Measurements from ENCODE around the gene TUNAR.

Gene TUNAR

GRCh38 chr14:95876761-95877538 lies at the start of gene TUNAR:
Gene TUNAR, plus strand, starts transcription at chr14:95876832.
- DNase-seq, result no peak

DNA sequence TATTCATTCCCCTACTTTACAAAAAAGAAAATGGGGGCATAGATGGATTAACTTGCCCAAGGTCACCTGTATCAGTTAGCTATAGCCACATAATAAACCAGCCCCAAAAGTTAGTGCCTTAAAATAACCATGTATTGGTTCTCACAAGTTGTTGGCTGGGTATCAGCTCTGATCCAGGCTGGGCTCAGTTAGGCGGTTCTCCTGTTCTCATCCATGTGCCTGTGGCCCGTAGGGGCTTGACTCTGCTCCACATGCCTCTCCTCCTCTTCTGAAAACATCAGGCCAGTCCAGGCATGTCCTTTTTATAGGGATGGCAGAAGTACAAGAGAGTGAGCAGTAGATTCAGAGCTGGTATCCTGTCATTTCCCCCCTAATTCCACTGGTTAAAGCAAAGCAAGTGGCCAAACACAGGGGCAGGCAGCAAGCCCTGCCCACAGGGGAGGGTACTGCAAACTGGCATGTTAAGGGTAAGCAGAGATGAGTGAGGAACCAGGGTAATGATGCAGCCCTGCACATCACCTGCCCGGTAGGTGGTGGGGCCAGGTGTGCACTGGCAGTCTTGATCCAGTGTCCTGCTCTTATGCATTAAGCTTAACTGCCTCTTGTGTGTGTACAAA lies 47.9 kb upstream of the TUNAR start:
- no peak for DNase-seq

- DNase-seq, result no peak
These were observed 47.3 kb upstream of the TUNAR start for GRCh38 chr14:95829321-95829720.

- no peak for DNase-seq
These were observed 46.2 kb upstream of the TUNAR start for GRCh38 chr14:95830386-95830785.

DNA sequence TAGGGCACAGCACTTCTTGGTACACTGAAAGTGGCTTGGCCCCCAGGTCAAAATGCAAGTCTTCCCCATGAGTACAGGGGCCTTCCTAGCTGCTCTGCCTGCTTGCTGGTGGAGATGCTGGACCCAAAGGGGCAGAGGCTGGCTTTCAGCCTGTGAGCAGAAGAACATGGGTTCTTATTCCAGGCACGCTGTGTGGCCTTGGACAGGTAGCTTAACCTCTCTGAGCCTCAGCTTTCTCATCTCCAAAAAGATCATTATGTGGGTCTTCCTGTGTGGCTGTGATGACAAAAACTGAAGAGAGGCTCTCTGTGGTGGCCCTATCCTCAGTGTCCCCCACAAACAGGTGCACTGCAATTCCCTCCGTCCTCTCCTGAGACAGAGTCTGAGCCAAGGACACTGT lies 45.6 kb upstream of the TUNAR start:
- DNase-seq, result no peak

DNA sequence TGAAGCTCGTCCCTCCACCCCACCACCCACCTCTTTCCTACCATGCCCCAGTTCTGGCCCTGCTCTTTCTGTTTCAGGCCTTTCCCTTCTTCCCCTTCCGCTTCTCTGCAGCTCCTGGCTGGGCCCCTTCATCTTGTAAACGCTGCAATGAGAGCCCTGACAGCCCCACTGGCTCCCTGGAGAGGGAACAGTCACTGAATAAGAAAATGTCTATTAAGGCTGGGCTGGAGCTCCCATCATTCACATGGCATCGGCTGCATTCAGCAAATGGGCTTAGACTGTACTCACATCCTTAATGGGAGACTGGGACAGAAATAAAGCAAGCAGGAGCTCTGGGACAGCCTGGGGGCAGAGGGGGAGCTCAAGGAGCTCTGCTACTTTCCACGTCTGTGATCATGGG lies 45.2 kb upstream of the TUNAR start:
- DNase-seq, result no peak

- DNase-seq, result no peak
These were observed 44.6 kb upstream of the TUNAR start for GRCh38 chr14:95832012-95832411.

DNA sequence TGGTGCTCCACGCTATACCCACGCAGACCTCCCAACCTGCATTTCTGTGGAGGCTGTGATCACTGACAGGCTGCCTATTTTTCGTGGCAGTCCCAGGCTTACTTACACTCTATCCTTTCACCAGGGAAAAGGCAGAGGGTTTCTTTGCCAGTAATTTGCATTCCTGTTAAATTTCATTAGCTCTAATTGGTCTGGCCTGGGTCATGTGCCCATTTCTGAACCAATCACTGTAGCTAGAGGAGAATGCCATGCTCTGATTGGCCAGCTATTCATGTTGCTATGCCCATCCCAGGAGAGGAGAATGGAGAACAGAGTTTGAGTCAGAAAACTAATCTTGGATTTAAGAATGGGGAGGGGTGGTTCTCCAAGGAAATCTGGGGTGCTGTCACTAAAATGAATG lies 43.2 kb upstream of the TUNAR start:
- no peak for DNase-seq

DNA sequence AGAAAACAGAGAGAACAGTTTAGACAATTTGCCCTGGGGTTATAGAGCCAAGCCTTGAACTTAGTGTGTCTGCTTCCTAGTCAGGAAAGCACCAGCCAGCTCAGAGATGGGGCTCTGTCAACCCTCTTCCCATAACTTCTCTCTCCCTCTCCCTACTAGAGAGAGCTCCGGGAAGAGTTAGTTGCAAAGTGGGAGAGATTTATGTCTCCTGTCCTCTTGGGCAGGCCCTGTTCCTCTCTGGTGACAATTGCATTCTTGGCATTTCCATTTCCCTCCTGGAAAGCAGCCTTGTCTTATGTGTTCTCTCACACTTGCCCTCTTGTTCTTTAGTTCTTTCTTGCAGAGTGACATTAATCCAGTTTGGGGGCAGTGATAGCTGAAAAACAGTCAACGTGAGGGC lies 42.1 kb upstream of the TUNAR start:
- no peak for DNase-seq

GRCh38 chr14:95835121-95835730 lies 41.4 kb upstream of the TUNAR start:
- DNase-seq, result no peak

- DNase-seq, result no peak
These were observed 37.8 kb upstream of the TUNAR start for GRCh38 chr14:95838862-95839261.

- DNase-seq, result no peak
These were observed 36.4 kb upstream of the TUNAR start for GRCh38 chr14:95840094-95840700.

DNA sequence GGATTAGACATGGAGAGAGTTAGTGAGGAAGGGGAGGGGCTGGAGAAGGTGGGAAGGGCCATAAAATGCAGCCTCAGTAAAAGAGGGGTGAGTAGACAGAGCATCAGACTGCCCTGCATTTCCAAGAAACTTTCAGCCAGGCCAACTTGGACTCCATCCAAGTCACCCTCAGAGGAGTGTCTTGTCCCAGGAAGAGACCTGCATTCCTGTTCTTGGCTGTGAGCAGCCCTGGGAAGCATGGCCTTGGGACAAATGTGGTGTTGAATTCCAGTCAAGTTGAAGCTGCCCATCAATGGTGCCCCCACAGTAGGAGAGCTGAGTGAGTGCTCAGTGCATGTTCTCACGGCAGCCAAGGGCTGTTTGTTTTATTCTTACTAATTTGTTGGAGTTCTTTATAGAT lies 35.0 kb upstream of the TUNAR start:
- DNase-seq, result no peak

GRCh38 chr14:95849761-95850160 lies 26.9 kb upstream of the TUNAR start:
- DNase-seq, result no peak

DNA sequence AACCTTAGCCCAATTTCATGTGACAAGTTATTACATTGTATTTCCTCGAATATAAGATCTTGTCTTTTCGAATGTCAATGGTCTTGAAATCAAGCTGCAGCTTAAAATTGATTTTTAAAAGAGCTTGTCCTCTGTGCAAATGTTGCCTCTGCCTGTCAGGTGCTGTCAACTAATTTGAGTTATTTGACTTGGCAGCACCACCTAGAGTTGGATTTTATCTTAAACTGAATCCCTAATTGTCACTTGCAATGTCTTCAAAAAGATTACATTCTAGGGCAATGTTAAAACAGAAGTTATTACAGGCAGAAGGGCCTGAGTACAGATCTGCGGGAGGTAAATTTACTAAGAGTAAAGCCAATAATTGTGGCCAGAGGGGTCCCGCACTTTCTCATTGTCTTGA lies 26.2 kb upstream of the TUNAR start:
- no peak for DNase-seq

DNA sequence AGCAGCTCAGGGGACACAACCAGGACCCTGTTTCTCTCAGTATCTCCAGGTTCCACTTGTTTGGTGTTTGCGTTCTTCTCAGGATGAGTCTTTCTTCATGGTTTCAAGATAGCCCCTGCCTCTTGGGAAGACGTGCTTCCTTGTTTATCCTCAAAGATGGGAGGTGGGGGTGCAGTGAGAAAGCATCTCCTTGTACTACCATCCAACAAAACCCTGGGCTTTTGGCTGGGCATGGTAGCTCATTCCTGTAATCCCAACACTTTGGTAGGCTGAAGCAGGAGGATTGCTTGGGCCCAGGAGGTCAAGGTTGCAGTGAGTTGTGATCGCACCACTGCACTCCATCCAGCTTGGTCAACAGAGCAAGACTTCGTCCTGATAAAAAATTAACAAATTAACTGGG lies 21.0 kb upstream of the TUNAR start:
- no peak for DNase-seq

DNA sequence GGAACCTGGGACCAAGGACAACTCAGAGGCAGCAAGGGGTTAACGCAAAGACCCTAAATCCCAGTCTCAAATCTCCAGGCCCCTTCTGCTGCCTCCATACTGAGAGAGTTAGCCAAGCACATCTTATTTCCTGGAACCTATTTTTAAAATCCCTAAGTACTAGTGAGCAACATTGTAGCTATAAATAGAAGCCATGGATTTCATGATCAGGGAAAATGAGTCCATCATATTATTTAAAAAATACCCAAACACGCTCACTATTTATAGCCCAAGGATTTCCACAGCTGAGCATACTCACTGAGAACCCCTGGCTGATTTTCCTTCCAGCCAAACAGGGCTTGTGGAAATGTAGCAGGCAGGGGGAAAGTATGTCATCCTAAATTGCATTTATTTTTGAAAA lies 19.4 kb upstream of the TUNAR start:
- no peak for DNase-seq

DNA sequence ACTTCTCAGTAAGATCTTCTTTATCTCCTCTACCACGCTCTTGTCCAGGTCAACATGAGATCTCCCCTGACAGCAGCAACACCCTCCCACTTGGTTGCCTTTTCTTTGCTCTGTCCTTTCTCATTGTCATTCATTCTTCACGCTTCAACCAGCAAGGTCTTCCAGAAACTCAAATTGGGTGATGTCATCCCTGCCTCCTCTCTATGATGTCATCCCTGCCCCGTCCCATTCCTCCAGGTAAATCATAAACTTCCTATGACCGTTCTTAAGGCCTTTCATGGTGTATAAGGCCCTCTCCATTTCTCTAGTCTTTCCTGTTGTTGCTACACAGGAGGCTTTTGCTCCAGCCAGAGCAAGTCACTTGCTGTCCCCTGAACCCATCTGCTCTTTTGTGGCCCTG lies 17.7 kb upstream of the TUNAR start:
- DNase-seq, result no peak

GRCh38 chr14:95862243-95862642 lies 14.4 kb upstream of the TUNAR start:
- DNase-seq, result no peak

DNA sequence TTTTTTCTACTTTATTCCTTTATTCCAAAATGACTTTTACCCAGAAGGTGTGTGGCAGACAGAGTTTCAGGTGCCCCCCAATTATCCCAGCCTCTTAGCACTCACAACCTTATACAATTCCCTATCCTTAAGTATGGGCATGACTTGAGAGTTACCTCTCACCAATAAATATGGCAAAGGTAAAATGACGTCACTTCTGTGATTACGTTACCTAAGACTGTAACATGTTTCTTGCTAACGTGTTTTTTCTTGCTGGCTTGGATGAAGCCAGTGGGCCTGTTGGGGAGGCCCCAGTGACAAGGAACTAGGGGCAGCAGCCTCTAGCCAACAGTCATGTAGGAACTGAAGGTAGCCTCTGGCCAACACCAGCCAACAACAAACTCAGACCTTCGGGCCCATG lies 13.3 kb upstream of the TUNAR start:
- no peak for DNase-seq

- DNase-seq, result no peak
These were observed 6.9 kb upstream of the TUNAR start for GRCh38 chr14:95869776-95870175.

- no peak for DNase-seq
These were observed 5.9 kb upstream of the TUNAR start for GRCh38 chr14:95870772-95871171.

DNA sequence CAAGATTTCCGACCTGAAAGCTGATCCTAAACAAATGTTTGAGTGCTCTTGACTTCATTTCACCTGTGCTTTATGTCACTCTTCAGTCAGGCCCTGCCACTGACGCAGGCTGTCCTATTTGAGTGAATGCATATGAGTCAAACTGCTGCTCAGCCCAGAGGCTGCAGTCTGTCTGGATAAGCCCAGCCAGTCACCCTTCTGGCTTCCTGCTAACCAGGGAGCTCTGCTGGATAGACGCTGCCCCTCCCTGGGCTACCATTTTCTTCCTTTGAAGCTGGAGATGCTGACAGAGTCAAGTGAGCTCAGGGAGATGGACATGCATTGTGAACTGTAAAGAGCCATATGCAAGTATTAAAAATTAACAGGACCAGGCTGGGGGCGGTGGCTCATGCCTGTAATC lies 5.1 kb upstream of the TUNAR start:
- DNase-seq, result no peak

DNA sequence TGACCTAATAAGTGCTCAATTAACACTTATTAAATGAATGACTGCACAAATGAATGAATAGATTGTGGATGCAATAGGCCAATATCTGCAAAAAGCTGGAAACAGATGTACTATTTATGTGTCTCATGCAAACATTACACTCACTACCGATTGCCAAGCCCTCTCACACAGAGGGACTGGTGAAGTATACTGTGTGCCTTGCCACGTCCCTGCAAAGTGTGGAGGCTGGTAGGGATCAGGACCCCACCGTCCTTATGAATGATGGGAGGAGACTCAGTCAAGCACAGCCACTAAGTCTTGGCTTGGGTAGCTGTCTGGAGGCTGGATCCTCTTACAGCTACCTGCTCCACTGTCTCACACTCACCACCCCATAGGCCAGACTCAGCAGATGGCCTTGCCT lies 3.9 kb upstream of the TUNAR start:
- no peak for DNase-seq
